ENCODE measurements around the gene COL17A1. TPM values are rescaled to one million over a fixed set of nuclear protein-coding genes. Genes with fewer than 3 reads are reported as not detected.
A peak's percentile ranks its signal among the peaks of the same experiment; 100 is the strongest.

Gene COL17A1
- polyA plus RNA-seq, 1 experiment = not detected

DNA sequence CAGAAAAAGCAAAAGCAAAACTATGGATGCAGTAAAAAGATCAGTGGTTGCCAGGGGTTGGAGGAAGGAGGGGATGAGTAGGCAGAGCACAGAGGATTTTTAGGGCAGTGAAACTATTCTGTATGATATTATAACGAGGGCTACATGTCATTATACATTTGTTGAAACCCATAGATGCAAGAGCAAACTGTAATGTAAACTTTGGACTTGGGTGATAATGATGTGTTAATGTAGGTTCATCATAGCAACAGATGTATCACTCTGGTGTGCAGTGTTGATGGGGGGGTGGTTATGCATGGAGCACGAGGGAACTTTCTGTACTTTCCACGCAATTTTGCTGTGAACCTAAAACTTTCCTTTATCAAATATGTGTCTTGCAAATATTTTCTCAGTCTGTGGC lies 95.6 kb downstream of the COL17A1 start:
- ChIA-PET POLR2A (no interaction called here), CTCF (interaction anchor here (0.6 to 1.0 kb wide), 2 partner anchors 83 to 132 kb away, joined by 3 to 4 read pairs; partner anchors contain the start of gene SFR1)
- no peaks in the 10 kb centered on the region for H3K27me3 ChIP-seq (ENCODE audit: control insufficient read depth, insufficient read depth, low read length)
- no peak overlapping the region for H3K27ac ChIP-seq (ENCODE audit: low read depth, low read length)
- H3K4me3 ChIP-seq (ENCODE audit: low read depth, low read length) = no peak overlapping the region
- no peaks in the 10 kb centered on the region for H3K9me3 ChIP-seq (ENCODE audit: control insufficient read depth, insufficient read depth, low read length)
- DNase-seq (ENCODE audit: low read depth, low spot score) = no peak
- TF ChIP-seq, protein P1, sequence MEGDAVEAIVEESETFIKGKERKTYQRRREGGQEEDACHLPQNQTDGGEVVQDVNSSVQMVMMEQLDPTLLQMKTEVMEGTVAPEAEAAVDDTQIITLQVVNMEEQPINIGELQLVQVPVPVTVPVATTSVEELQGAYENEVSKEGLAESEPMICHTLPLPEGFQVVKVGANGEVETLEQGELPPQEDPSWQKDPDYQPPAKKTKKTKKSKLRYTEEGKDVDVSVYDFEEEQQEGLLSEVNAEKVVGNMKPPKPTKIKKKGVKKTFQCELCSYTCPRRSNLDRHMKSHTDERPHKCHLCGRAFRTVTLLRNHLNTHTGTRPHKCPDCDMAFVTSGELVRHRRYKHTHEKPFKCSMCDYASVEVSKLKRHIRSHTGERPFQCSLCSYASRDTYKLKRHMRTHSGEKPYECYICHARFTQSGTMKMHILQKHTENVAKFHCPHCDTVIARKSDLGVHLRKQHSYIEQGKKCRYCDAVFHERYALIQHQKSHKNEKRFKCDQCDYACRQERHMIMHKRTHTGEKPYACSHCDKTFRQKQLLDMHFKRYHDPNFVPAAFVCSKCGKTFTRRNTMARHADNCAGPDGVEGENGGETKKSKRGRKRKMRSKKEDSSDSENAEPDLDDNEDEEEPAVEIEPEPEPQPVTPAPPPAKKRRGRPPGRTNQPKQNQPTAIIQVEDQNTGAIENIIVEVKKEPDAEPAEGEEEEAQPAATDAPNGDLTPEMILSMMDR (IDR thresholded peaks at IDR 0.05; ENCODE audit: low read depth, low read length) = no peak

DNA sequence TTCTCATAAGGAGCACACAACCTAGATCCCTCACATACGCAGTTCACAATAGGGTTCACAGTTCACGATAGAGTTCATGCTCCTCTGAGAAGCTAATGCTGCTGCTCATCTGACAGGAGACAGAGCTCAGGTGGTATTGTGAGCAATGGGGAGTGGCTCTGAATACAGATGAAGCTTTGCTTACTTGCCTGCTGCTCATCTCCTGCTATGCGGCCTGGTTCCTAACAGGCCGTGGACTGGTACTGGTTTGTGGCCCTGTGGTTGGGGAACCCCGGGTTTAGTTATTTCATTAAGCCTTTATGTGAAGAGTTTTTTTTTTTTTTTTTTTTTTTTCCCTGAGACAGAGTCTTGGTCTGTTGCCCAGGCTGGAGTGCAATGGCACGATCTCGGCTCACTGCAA lies 99.3 kb downstream of the COL17A1 start:
- no peak overlapping the region for H3K4me3 ChIP-seq (ENCODE audit: low read depth, low read length)
- DNase-seq (ENCODE audit: low read depth, low spot score) = no peak
- CTCF ChIA-PET = no interaction called here
- TF ChIP-seq, protein P1 (IDR thresholded peaks at IDR 0.05; ENCODE audit: low read depth, low read length) = no peak
- POLR2A ChIA-PET = no interaction called here
- no peaks in the 10 kb centered on the region for H3K27me3 ChIP-seq (ENCODE audit: control insufficient read depth, insufficient read depth, low read length)
- no peak overlapping the region for H3K27ac ChIP-seq (ENCODE audit: low read depth, low read length)
- H3K9me3 ChIP-seq (ENCODE audit: control insufficient read depth, insufficient read depth, low read length) = no peaks in the 10 kb centered on the region

DNA sequence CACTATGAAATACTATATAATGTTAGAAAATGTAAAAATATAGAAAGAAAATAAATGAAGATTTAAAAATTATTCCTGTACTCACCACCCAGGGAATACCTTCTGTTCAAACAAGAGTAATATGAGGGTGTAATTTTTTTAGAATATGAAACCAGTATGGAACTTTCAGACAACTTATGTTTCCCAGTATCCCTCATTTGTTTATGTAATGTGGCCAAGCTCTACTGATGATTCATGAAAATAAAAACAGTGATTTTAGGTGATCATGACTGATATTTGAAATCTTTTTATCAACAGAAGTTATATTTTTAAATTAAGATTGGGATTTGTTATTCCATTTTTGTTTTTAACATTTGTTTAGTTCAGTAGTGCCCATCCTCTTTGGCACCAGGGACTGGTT lies 100.0 kb downstream of the COL17A1 start:
- TF ChIP-seq, protein P1 (IDR thresholded peaks at IDR 0.05; ENCODE audit: low read depth, low read length) = no peak
- no peaks in the 10 kb centered on the region for H3K9me3 ChIP-seq (ENCODE audit: control insufficient read depth, insufficient read depth, low read length)
- no peak overlapping the region for H3K27ac ChIP-seq (ENCODE audit: low read depth, low read length)
- CTCF ChIA-PET = interaction anchor here (0.7 kb wide), 1 partner anchor 98 kb away, joined by 4 read pairs; no protein-coding TSS in a partner anchor
- POLR2A ChIA-PET = no interaction called here
- no peak for DNase-seq (ENCODE audit: low read depth, low spot score)
- no peaks in the 10 kb centered on the region for H3K27me3 ChIP-seq (ENCODE audit: control insufficient read depth, insufficient read depth, low read length)
- H3K4me3 ChIP-seq (ENCODE audit: low read depth, low read length) = no peak overlapping the region

DNA sequence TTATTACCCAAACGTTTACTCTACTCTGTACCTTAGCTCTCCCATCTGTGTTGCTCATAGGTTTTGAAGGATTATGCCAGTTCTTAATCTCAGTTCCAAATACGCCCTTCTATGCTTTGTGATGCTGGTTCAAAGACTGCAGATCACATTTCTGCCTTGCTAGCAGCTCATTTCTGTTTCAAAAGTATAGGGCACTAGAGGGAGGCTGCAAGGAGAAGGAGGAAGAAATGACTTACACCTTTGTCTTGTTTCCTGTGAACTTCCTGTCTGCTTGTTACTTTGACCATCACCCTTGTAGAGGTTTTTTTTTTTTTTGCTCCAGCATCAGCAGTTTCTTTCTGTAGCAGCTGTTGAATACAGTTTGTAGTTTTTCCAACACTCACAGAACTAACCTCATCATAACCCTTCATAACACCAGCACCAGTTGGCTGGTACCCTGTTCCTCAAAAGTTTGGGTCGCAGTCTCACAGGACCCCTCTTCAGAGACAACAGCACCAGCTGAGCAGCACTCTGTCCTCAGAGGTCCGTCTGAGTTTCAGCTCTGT lies 102.2 kb downstream of the COL17A1 start:
- Histone ChIP-seq H3K27me3 (ENCODE audit: control insufficient read depth, insufficient read depth, low read length) (no peaks in the 10 kb centered on the region), H3K9me3 (ENCODE audit: control insufficient read depth, insufficient read depth, low read length) (no peaks in the 10 kb centered on the region), H3K27ac (ENCODE audit: low read depth, low read length) (no peak overlapping the region), H3K4me3 (ENCODE audit: low read depth, low read length) (no peak overlapping the region)
- DNase-seq (ENCODE audit: low read depth, low spot score) = no peak
- ChIA-PET POLR2A (interaction anchor here (0.8 kb wide), 1 partner anchor 16 kb away, joined by 5 read pairs; no protein-coding TSS in a partner anchor), CTCF (interaction anchor here (0.6 to 0.8 kb wide), 4 partner anchors 95 to 139 kb away, joined by 3 to 10 read pairs (median 4); partner anchors contain the start of gene SFR1)
- TF ChIP-seq, protein P1 (IDR thresholded peaks at IDR 0.05; ENCODE audit: low read depth, low read length) = no peak

DNA sequence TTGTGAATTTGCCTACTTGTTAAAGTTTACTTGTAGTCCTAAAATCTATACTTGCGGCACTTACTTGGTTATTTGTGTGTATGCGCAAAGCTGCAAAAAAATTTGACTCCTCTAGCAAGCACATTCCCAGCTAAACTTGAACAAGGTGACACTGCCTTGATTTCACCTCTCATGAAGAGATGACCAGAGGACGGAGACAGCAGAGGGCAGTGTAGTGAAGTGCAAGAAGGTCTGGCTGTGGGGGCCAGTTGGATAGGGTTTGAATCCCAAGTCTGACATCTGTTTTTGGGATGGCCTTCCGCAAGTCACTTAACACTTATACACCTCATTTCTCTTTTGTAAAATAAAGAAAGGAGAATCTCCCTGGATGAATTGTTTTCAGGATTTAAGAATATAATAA lies 103.0 kb downstream of the COL17A1 start:
- H3K27ac ChIP-seq (ENCODE audit: low read depth, low read length) = no peak overlapping the region
- TF ChIP-seq, protein P1 (IDR thresholded peaks at IDR 0.05; ENCODE audit: low read depth, low read length) = peak; percentile 13; the same call in 1 of the 2 replicates
- ChIA-PET POLR2A (interaction anchor here (0.8 kb wide), 1 partner anchor 15 kb away, joined by 5 read pairs; no protein-coding TSS in a partner anchor), CTCF (interaction anchor here (0.6 to 0.8 kb wide), 2 partner anchors 138 to 139 kb away, joined by 3 to 10 read pairs; partner anchors contain the start of gene SFR1)
- DNase-seq (ENCODE audit: low read depth, low spot score) = no peak
- no peak overlapping the region for H3K4me3 ChIP-seq (ENCODE audit: low read depth, low read length)
- H3K27me3 ChIP-seq (ENCODE audit: control insufficient read depth, insufficient read depth, low read length) = no peaks in the 10 kb centered on the region
- no peaks in the 10 kb centered on the region for H3K9me3 ChIP-seq (ENCODE audit: control insufficient read depth, insufficient read depth, low read length)

Measured in AG04450 (cell line).